Dermis microvascular lymphatic vessel endothelial cell (primary cell): ENCODE measurements around the gene SMC4. TPM values are rescaled to one million over a fixed set of nuclear protein-coding genes. Genes with fewer than 3 reads are reported as not detected.
"Not testable (repeated sequence)": the region's sequence is repeated elsewhere in the genome, so short reads cannot be mapped to it uniquely, and the experiment has no call there.

Source experiments
- DNase-seq, 2 donors: peaks; one replicate each; pipeline versions ENCODE4 v3.0.0 to v3.0.0-alpha.2; 2010; ENCODE audit warnings: low read depth in 2 of 2
- total RNA-seq: library from RNA; depleted of rRNA; stranded (reverse); fragments of >200 nt; gene quantifications from 2 replicates; pipeline ENCODE4 v1.2.1, GENCODE V29; 2014

SMC4 gene
- total RNA-seq: 31.9 and 49.7 TPM in 2 replicates

DNA sequence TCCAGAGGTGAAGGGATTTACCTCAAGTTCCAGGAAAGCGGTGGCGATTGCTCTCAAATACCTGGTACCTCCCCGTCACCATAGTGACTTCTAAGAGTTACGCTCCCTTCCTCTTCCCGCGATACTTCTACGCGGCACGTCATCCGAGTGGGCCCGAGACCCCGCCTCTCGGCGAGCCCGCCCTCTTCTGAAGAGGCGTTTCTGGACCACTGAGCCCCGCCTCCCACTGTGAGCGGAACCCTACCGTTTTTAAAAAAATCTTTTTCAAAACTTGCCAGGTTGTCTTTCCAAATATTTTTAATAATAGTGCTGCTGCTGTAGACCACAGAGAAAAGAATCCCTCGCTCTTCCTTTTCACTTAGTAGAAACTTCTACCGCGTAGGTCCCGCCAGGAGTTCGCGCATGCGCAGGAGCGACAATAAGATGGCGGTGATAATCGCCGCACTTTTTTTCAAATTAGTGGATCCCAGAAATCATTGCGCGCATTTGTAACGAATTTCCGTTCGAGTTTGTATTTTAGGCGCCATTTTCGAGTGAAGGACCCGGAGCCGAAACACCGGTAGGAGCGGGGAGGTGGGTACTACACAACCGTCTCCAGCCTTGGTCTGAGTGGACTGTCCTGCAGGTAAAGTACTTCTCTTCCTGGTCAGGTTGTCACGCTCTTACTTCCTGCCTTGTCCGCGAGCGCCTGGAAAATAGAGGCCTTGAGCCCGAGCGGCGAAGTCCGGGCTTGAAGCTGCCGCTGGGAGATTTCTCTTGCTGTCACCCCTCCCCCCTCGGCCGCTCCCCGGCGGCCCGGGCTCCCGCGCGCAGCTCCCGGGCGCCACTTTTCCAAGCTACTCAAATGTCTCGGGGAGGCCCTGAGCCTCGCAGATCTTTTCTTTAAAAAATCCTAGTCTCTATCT is at the start of gene SMC4, which contains the start of gene IFT80:
TSS of gene SMC4 (plus strand) at position 526 of the 905 bp plus-strand sequence. CDS start 1,177 bp downstream, outside the sequence.
TSS of gene IFT80 (minus strand) at position 101 of the 905 bp plus-strand sequence. CDS start 14,625 bp downstream, outside the sequence.
- peak; percentile 95 to 97 for DNase-seq

GRCh38 chr3:160355826-160356225 is 43.6 kb upstream of the SMC4 start:
- no peak for DNase-seq

DNA sequence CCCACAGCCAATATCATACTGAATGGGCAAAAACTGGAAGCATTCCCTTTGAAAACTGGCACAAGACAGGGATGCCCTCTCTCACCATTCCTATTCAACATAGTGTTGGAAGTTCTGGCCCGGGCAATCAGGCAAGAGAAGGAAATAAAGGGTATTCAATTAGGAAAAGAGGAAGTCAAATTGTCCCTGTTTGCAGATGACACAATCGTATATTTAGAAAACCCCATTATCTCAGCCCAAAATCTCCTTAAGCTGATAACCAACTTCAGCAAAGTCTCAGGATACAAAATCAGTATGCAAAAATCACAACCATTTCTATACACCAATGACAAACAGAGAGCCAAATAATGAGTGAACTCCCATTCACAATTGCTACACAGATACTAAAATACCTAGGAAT is 36.6 kb upstream of the SMC4 start:
- not testable (repeated sequence) for DNase-seq

DNA sequence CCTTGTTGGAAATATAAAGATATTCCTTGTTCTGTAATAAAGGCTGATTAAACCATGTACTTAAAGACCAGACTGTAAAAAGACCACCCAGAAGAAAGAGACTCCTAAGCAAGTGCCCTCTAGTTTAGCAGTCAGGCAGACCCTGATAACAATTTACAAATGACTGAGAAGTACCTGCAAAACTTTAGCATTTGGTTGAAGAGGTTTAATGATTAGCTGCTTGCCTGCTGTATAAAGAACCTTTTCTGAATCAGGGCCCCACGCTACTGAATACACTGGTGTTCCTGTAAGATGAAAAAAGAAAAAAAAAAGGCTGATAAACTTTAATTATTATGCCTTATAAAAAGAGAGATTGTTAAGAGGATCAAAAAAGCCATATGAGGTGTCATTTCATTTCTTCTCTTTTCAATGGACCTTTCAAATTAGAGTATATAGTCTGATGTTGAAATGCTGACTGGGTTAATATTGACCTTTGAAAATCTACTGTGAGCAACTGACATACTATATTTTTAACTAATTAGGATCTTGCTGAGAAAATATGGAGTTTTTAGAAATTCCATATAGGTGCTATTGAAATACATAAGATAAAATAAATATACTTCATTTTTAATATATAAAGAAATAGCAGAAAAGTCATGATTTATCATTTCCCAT is 33.5 kb upstream of the SMC4 start:
- no peak for DNase-seq

- DNase-seq: no peak
Measured at GRCh38 chr3:160368804-160369203, 30.6 kb upstream of the SMC4 start.

DNA sequence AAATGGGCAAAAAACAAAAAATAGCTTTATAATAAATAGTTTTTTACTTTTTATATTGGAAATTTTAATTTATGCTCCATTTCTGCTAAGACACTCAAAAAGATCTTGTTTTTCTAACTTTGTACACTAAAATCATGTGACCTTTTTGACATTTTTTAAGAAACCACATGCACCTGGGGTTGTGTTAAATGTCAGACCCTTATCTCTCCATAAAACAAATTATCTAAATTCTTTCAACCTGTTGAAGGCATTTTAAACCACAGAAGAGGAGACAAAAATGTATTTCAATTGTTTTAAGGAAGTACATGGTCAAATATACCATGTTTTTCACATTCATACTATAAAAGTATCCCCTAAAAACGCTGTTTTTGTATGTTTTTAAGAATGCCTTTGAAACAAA is 29.7 kb upstream of the SMC4 start:
- DNase-seq: no peak

DNA sequence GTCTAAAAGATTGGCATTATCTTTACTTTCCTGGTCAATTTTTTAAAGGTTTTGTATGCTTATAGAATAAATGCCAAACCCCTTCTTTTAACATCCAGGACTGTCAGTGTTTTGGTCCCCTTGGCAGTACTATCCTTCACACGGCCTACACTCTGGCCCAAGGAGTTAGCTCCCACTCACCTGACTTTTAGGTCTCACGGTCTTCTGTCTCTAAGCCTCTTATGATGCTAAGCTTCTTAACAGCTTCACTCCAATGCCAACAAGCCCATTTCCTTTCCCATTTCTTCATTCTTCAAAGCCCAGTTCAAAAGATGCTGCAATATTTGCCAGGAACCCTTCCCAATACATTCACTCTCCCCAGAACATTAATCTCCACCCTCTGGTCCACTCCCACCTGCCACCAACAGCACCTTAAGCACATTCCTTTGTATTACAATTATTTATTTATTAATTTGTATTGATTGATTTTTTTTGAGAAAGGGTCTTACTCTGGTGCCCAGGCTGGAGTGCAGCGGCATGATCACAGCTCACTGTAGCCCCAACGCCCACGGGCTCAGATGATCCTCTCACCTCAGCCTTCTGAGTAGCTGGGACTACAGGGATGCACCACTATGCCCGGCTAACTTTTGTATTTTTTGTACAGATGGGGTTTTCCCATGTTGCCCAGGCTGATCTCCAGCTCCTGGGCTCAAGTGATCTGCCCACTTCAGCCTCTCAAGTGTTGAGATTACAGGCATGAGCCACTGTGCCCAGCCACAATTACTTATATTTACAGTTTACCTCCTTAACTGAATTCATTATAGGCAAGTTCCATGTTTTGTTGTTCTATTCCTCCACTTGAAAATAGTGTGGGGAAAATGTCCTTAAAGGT is 28.2 kb upstream of the SMC4 start:
- no peak for DNase-seq

GRCh38 chr3:160372780-160373179 is 26.7 kb upstream of the SMC4 start:
- peak in 1 of 2 donors; percentile 1 for DNase-seq

DNA sequence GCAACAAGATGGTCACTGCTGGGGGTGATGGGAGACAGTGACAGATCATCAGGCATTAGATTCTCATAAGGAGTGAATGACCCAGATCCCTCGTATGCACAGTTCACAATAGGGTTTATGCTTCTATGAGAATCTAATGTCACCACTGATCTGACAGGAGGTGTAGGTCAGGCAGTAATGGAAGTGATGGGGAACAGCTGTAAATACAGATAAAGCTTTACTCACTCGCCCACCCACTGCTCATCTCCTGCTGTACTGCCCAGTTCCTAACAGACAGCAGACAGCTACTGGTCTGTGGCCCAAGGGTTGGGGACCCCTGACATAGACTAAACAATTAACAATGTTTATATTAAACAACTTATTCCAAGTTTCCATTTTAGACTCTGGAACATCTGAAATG is 25.8 kb upstream of the SMC4 start:
- no peak for DNase-seq

DNA sequence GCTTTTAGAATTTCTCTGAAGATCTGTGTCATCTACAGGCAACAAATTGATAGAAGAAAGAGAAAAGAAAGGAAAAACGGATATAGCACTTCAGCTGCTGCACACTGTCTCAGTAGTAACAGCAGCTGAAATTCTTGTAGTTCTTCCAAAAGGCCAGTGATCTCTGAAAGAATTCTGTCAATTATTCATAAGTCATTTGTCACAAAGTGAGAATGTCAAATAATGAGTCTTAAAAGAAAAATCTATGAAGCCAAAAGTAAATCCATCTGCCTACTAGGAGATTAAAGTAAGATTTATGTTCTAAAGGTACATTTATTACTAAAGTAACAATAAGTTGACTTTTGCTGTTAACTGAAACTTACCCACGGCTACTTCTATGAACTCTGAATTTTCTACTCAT is 25.0 kb upstream of the SMC4 start:
- no peak for DNase-seq

DNA sequence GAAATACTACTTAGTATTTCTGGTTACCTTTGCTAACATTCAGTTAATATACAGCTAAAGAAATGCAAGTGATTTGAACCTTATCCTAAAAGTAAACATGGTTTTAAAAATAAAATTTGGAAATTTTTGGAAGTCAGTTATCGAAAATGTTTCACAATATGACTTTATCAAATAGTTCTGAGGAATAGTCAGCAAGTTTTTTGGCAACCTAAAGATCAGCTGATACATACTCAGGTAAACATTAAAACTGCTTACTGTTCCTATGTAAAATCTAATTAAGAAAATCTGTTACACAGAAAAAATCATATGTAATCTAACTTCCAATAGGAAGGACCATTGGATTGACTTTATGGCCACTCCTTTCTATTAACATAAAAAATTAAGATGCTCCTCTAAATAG is 24.5 kb upstream of the SMC4 start:
- DNase-seq: no peak

GRCh38 chr3:160376681-160377080 is 22.8 kb upstream of the SMC4 start:
- DNase-seq: no peak

DNA sequence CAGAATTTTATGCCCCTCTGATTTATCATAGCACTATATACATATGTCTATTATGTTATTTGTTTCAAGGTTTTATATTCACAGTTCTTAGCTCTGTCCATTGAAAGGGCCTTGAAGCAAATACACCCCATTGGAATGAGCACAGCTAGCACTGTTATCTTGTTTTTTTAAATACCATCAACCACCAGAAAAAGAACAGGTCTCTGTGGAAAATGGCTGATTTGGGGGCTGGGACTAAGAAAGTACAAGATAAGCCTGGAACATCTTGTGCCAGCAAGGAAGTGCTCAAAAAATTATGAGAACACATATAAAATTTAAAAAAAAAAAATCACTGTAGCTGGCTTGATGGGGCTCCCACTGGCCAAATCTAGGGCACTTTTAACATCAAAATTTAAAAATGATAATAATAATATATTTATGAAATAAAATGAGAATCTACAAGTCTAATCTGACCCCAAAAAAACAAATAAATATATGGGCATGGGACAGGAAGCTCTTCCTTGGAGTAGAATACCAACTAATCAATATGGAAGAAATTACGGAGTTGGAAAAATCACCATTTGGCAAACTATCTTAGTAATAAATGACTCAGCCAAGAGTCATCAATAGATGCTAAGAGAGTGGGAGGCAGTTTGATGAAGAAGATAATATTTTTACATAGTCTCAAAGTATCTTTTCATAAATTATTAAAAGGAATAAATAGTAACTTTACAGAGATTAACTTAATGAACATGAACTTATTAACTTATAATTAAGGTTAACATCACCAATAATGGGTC is 20.9 kb upstream of the SMC4 start:
- no peak for DNase-seq

- DNase-seq: no peak
Measured at GRCh38 chr3:160379628-160380214, 19.7 kb upstream of the SMC4 start.

GRCh38 chr3:160381470-160381869 is 18.0 kb upstream of the SMC4 start:
- no peak for DNase-seq

- DNase-seq: no peak
Measured at GRCh38 chr3:160384639-160385318, 14.7 kb upstream of the SMC4 start.

- DNase-seq: no peak
Measured at GRCh38 chr3:160390565-160391138, 8.8 kb upstream of the SMC4 start.

GRCh38 chr3:160392798-160393197 is 6.7 kb upstream of the SMC4 start:
- no peak for DNase-seq

DNA sequence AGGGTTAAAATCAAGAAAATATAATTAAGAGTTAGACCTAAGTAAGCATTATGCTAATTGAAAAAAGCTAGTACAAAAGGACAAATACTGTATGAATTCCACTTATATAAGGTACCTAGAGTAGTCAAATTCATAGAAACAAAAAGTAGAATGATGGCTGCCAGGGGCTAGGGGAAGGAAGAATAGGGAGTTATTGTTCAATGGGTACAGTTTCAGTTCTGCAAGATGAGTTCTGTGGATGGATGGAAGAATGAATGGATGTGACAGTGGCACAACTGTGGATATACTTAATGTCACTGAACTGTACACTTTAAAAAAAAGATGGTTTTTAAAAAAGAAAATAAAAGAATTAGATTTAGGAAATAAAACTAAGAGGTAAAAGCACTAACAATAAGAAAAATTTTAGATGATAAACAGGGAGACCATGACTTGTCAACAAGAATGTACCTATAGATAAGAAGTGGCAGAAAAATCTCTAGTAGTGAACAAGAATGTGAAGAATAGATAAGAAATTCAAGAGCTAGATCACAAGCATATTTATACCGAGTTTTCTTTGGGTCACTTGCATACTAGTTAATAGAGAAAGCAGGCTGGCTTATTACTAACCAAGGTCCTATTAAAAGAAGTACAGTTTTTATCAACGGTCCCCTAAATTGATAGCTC is 6.0 kb upstream of the SMC4 start:
- DNase-seq: no peak
